Progenitor cell of endocrine pancreas (in vitro differentiated cells): ENCODE data around the gene C20orf141. TPM values are rescaled to one million over a fixed set of nuclear protein-coding genes. Genes with fewer than 3 reads are reported as not detected.

Experiments used
- DNase-seq: peaks from one replicate; pipeline ENCODE4 v3.0.0; 2021; ENCODE audit warnings: low spot score; ENCODE audit not compliant: unreplicated experiment
- H3K27ac Mint-ChIP-seq: 2 replicates; pipeline ENCODE4 v1.8.0; 2021; ENCODE audit warnings: mild to moderate bottlenecking, moderate library complexity, mixed read lengths
- H3K27me3 Mint-ChIP-seq: 2 replicates; pipeline ENCODE4 v1.8.0; 2021; ENCODE audit warnings: mixed read lengths
- H3K36me3 Mint-ChIP-seq: 2 replicates; pipeline ENCODE4 v1.8.0; 2022; ENCODE audit warnings: mixed read lengths; ENCODE audit not compliant: insufficient read depth
- H3K4me1 Mint-ChIP-seq: 2 replicates; pipeline ENCODE4 v1.8.0; 2021; ENCODE audit warnings: low read depth, mixed read lengths
- H3K4me3 Mint-ChIP-seq: 2 replicates; pipeline ENCODE4 v1.8.0; 2021; ENCODE audit warnings: low read depth, mild to moderate bottlenecking, moderate library complexity, mixed read lengths
- H3K9me3 Mint-ChIP-seq: 2 replicates; pipeline ENCODE4 v1.8.0; 2021; ENCODE audit warnings: low read depth, mixed read lengths
- total RNA-seq: library from RNA; stranded (reverse); gene quantifications from 2 replicates; pipeline ENCODE4 v1.2.1, GENCODE V29; 2021
- TF ChIP-seq, protein P1 (sequence below): fragments of 200-600 bp; sonication (generic); IDR thresholded peaks from one replicate; pipeline ENCODE4 v1.5.0; 2021; ENCODE audit warnings: antibody characterized with exemption, mild to moderate bottlenecking; ENCODE audit not compliant: unreplicated experiment

C20orf141 gene
- total RNA-seq, 1 donor from 2014 or later, result not detected

DNA sequence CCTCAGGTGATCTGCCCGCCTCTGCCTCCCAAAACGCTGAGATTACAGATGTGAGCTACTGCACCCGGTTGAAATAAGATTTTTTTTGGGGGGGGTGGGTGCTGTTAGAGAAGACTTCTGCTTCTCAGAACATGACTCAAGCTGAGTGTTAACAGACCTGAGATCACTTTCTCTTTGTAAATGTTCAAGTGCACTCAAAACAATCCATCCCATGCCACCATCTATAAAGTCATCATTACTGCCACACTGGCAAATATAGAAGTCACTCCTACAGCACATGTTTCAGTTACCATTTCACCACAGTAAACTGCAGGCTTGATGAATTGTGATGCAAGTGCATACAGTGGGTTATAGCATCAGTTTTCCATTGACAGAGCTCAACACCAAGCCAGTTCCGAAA is 34.7 kb downstream of the C20orf141 start:
- H3K9me3 Mint-ChIP-seq, result no peaks in the 10 kb centered on the region
- peaks cover 1% of the 10 kb centered on the region for H3K4me1 Mint-ChIP-seq
- DNase-seq, result no peak
- no peaks in the 10 kb centered on the region for H3K27me3 Mint-ChIP-seq
- H3K4me3 Mint-ChIP-seq, result no peak overlapping the region
- no peaks in the 10 kb centered on the region for H3K36me3 Mint-ChIP-seq
- no peak overlapping the region for H3K27ac Mint-ChIP-seq
- TF ChIP-seq, protein P1, sequence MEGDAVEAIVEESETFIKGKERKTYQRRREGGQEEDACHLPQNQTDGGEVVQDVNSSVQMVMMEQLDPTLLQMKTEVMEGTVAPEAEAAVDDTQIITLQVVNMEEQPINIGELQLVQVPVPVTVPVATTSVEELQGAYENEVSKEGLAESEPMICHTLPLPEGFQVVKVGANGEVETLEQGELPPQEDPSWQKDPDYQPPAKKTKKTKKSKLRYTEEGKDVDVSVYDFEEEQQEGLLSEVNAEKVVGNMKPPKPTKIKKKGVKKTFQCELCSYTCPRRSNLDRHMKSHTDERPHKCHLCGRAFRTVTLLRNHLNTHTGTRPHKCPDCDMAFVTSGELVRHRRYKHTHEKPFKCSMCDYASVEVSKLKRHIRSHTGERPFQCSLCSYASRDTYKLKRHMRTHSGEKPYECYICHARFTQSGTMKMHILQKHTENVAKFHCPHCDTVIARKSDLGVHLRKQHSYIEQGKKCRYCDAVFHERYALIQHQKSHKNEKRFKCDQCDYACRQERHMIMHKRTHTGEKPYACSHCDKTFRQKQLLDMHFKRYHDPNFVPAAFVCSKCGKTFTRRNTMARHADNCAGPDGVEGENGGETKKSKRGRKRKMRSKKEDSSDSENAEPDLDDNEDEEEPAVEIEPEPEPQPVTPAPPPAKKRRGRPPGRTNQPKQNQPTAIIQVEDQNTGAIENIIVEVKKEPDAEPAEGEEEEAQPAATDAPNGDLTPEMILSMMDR, result no peak

DNA sequence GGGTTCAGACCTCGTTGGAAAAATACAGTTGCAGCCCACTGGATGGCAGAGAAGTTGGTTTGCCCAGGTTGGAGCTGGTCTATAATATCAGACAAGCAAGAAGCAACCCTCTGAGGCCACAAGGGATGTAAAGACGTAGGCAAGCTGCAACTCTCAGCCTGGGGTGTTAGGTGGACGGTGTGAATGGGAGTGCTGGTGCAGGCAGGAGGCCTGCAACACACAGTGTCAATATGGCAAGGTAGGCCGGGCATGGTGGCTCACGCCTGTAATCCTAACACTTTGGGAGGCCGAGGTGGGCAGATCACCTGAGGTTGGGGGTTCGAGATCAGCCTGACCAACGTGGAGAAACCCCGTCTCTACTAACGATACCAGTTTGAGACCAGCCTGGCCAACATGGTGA is 36.3 kb downstream of the C20orf141 start:
- Mint-ChIP-seq H3K4me3 (no peak overlapping the region), H3K36me3 (no peaks in the 10 kb centered on the region), H3K4me1 (peaks cover 1% of the 10 kb centered on the region), H3K27ac (no peak overlapping the region), H3K9me3 (no peaks in the 10 kb centered on the region), H3K27me3 (no peaks in the 10 kb centered on the region)
- DNase-seq, result no peak
- TF ChIP-seq, protein P1, result no peak

DNA sequence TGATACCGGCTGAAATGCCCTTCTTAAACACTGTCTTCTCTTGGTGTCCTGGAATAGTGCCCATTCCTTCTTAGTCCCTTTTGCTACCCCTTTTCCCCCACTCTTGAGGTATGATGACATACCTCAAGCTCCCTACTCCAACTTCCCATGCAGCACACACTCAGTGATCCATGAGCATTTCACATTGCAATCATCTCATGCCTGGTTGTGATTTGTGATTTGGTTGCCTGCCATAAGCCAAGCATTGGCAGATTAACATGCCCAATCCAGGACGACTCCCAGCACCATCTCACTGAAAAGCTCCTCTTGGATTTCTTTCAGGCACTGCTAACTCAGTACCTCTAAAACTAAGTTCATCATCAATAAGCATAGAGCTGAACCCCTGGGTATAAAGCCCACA is 43.8 kb downstream of the C20orf141 start:
- Mint-ChIP-seq H3K4me3 (no peak overlapping the region), H3K4me1 (no peaks in the 10 kb centered on the region), H3K27ac (no peak overlapping the region), H3K9me3 (no peaks in the 10 kb centered on the region), H3K27me3 (no peaks in the 10 kb centered on the region), H3K36me3 (peaks cover 1% of the 10 kb centered on the region)
- no peak for DNase-seq
- TF ChIP-seq, protein P1, result no peak

DNA sequence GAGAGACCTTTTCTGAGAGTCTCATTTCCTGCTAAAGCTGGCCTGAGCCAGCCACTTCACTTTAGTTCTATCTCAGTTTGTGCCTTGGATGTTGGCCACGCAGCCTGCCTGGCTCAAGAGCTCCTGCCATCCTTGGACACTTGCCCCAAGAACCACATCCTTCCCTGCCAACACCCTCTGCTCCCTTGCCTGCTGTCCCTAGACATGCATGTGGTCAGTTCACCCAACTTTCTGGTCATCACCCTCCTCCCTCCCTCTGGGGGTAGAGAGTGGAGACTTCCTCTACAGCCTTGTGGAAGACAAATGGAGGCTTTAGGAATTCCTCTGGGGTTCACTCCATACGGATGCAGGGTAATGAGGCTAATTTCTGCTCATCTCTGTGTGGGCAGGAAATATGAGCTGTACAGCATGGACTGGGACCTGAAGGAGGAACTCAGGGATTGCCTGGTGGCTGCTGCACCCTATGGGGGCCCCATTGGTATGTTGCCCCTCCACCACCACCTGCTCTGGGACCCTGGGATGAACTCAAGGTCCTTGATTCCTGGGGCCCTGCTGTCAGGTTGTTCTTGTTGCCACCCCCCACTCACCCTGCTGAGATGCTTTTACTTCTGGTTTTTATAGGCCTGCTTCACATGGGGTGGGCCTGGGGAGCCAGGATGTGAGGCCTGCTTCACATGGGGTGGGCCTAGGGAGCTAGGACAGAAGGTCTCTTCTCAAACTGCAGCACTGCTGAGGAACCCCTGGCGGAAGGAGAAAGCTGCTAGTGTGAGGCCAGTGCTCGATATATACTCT is 44.7 kb downstream of the C20orf141 start:
- no peak overlapping the region for H3K27ac Mint-ChIP-seq

DNA sequence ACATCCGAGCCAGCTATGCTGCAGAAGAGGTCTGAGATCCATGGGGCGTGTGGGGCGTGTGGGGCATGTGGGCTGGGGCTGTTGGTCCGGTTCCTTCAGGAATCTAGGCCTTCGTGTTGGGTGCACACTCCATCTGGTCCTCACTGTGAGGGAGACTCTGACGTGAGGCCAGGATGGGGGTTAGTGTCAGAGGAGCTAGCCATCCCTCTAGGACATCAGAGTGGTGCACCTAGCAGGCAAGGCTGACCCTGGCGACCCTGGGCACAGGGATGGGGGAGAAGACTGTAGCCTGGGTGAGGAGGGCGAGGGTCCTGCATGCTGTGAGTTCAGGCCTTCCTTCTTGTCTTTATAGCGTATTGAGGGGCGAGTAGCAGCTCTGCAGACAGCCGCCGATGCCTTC is 49.8 kb downstream of the C20orf141 start:
- TF ChIP-seq, protein P1, result no peak
- no peak for DNase-seq
- H3K36me3 Mint-ChIP-seq, result peaks cover 5% of the 10 kb centered on the region
- H3K27ac Mint-ChIP-seq, result no peak overlapping the region
- H3K4me3 Mint-ChIP-seq, result no peak overlapping the region
- no peaks in the 10 kb centered on the region for H3K9me3 Mint-ChIP-seq
- H3K27me3 Mint-ChIP-seq, result peaks cover 10% of the 10 kb centered on the region
- H3K4me1 Mint-ChIP-seq, result no peaks in the 10 kb centered on the region

More for the DNA sequence above, 44.7 kb downstream of the C20orf141 start:
- TF ChIP-seq, protein P1, result no peak
- no peaks in the 10 kb centered on the region for H3K27me3 Mint-ChIP-seq
- no peaks in the 10 kb centered on the region for H3K9me3 Mint-ChIP-seq
- H3K4me1 Mint-ChIP-seq, result no peaks in the 10 kb centered on the region
- no peak for DNase-seq
- no peak overlapping the region for H3K4me3 Mint-ChIP-seq
- peaks cover 1% of the 10 kb centered on the region for H3K36me3 Mint-ChIP-seq
